ENCODE data around the gene RCVRN.
A peak's percentile ranks its signal among the peaks of the same experiment; 100 is the strongest.
"Not testable (repeated sequence)": the region's sequence is repeated elsewhere in the genome, so short reads cannot be mapped to it uniquely, and the experiment has no call there.

Gene RCVRN

DNA sequence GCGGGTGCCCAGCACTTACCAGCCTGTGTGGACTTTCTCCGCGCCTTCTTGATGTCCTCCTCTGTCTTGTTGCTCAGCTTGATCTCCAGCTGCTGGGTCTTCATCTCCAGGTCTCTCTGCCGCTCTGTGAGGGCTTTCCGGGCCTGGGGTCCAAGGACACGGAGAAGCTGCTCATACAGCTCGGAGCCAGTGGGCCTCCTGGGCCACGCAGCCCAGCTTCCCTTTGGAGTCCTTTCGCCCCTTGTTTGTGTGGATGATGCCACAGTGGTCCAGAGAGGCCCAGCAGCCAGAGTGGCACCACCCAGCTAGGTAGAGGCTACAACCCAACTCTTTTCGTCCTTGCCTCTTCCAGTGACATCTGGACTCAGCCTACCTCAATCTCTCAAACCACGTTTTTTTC, 20.4 kb upstream of the RCVRN start:
- peak overlapping the region; percentile 56; the same call in 1 of the 2 replicates for H3K4me2 ChIP-seq
- no peak for TF ChIP-seq Cebpa-rat (IDR thresholded peaks at IDR 0.05)
- peaks cover 49% of the 10 kb centered on the region for H3K36me3 ChIP-seq
- no peak overlapping the region for H3K4me3 ChIP-seq
- H3K4me1 ChIP-seq: peaks cover 11% of the 10 kb centered on the region
- H3K27me3 ChIP-seq: no peaks in the 10 kb centered on the region
- no peaks in the 10 kb centered on the region for H3K9me3 ChIP-seq
- H3K9ac ChIP-seq: no peak overlapping the region; the same call in 1 of the 2 replicates
- no peak overlapping the region for H3K27ac ChIP-seq
- H4K20me1 ChIP-seq: peaks cover 8% of the 10 kb centered on the region; the same call in 1 of the 2 replicates

DNA sequence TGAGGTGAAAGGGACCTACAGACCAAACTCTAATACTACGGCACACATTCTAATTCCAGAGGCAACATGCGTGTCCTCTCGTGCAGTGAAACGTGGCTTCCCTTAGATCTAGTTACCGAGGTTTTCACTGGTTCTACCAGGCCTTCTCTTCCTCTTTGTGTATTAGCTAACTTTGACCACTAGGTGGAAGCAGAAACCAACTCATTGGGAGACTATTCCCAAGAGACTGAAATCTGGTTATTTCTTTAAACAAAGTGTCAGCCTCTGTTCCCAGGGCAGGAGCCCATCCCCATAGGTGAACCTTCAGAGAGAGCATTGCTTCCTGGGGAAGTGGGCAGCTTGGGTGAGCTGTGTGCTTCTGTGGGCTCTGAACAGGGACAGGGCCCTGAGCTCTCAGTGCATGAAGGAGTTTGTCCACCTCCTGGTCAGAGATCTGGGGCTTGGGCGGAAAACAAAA, 19.7 kb upstream of the RCVRN start:
- Histone ChIP-seq H3K4me1 (peaks cover 11% of the 10 kb centered on the region), H3K9me3 (no peaks in the 10 kb centered on the region), H3K27me3 (no peaks in the 10 kb centered on the region), H3K27ac (no peak overlapping the region), H3K4me2 (peak overlapping the region; percentile 56), H3K4me3 (no peak overlapping the region), H3K36me3 (peaks cover 53% of the 10 kb centered on the region), H3K9ac (no peak overlapping the region), H4K20me1 (peaks cover 8% of the 10 kb centered on the region; the same call in 1 of the 2 replicates)
- TF ChIP-seq Cebpa-rat (IDR thresholded peaks at IDR 0.05): no peak

- H3K27ac ChIP-seq: no peak overlapping the region
- H3K36me3 ChIP-seq: peaks cover 78% of the 10 kb centered on the region
- H3K9ac ChIP-seq: no peak overlapping the region
- H4K20me1 ChIP-seq: peaks cover 8% of the 10 kb centered on the region; the same call in 1 of the 2 replicates
- no peak overlapping the region for H3K4me3 ChIP-seq
- peaks cover 11% of the 10 kb centered on the region for H3K4me1 ChIP-seq
- H3K4me2 ChIP-seq: no peak overlapping the region
- no peak for TF ChIP-seq Cebpa-rat (IDR thresholded peaks at IDR 0.05)
- no peaks in the 10 kb centered on the region for H3K27me3 ChIP-seq
- H3K9me3 ChIP-seq: no peaks in the 10 kb centered on the region
These were observed 17.2 kb upstream of the RCVRN start for GRCh38 chr17:9922012-9922848.

GRCh38 chr17:9921216-9921615, 16.1 kb upstream of the RCVRN start:
- Histone ChIP-seq H3K4me1 (peaks cover 11% of the 10 kb centered on the region), H3K36me3 (peaks cover 84% of the 10 kb centered on the region)
- not testable (repeated sequence) for H3K9me3 ChIP-seq, H3K4me3 ChIP-seq, H3K4me2 ChIP-seq, H3K27ac ChIP-seq, H4K20me1 ChIP-seq, H3K27me3 ChIP-seq, H3K9ac ChIP-seq

DNA sequence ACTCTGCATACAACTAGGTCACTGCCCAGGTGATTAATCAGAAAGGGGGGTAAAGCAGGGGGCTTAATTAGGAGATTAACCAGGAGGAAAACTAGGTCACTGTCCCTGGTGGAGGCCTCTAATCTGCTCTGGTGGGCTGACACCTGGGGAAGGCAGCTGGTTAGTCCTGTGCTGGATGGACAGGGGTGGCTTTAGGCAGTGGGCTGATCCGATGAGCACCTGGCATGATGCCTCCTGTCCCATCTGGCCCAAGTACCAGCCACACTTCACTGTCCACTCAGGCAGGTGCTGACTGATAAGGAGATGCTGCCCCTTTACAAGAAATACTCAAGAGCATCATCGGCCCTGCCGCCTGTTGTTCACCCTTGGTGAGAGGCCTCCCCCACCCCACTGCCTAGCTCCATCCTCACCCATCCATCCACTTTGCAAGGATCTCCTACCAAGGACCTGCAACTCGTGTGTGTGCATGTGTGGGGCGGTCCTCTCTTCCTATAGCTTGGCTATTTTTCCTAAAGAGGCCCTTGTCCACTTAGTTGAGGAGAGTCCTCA, 13.8 kb upstream of the RCVRN start:
- no peaks in the 10 kb centered on the region for H4K20me1 ChIP-seq
- H3K9ac ChIP-seq: no peak overlapping the region
- H3K4me2 ChIP-seq: no peak overlapping the region
- no peaks in the 10 kb centered on the region for H3K27me3 ChIP-seq
- H3K4me3 ChIP-seq: no peak overlapping the region
- H3K27ac ChIP-seq: no peak overlapping the region
- TF ChIP-seq Cebpa-rat (IDR thresholded peaks at IDR 0.05): no peak
- no peaks in the 10 kb centered on the region for H3K4me1 ChIP-seq
- no peaks in the 10 kb centered on the region for H3K9me3 ChIP-seq
- H3K36me3 ChIP-seq: peaks cover 89% of the 10 kb centered on the region

GRCh38 chr17:9918352-9918751, 13.3 kb upstream of the RCVRN start:
- no peak overlapping the region for H3K9ac ChIP-seq
- H3K9me3 ChIP-seq: no peaks in the 10 kb centered on the region
- no peak overlapping the region for H3K4me3 ChIP-seq
- no peaks in the 10 kb centered on the region for H3K4me1 ChIP-seq
- H3K4me2 ChIP-seq: no peak overlapping the region
- no peak overlapping the region for H3K27ac ChIP-seq
- no peak for TF ChIP-seq Cebpa-rat (IDR thresholded peaks at IDR 0.05)
- H4K20me1 ChIP-seq: no peaks in the 10 kb centered on the region
- H3K36me3 ChIP-seq: peaks cover 94% of the 10 kb centered on the region
- no peaks in the 10 kb centered on the region for H3K27me3 ChIP-seq

DNA sequence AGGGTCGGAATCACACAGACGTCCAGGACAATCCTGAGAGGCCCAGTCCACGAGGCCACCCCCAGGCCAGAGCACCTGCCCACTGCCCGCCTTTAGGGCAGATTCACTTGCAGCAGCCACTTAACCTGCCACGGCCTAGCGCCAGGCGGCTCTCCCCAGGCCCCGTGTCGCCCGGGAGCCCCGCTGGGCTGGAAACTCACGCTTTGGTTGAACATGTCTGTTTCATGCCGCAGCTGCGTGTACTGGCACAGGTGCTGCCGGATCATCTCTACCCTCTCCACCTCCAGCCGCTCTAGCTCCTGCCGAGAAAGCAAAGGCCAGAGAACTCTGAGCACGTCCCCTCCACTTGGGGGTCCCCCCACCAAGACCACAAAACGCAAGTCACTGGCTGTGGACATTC, 12.7 kb upstream of the RCVRN start:
- Histone ChIP-seq H3K9me3 (no peaks in the 10 kb centered on the region), H3K4me1 (peaks cover 3% of the 10 kb centered on the region), H3K27ac (no peak overlapping the region), H3K4me3 (no peak overlapping the region), H3K27me3 (no peaks in the 10 kb centered on the region), H4K20me1 (no peaks in the 10 kb centered on the region), H3K36me3 (peaks cover 95% of the 10 kb centered on the region), H3K4me2 (no peak overlapping the region), H3K9ac (no peak overlapping the region)
- no peak for TF ChIP-seq Cebpa-rat (IDR thresholded peaks at IDR 0.05)

DNA sequence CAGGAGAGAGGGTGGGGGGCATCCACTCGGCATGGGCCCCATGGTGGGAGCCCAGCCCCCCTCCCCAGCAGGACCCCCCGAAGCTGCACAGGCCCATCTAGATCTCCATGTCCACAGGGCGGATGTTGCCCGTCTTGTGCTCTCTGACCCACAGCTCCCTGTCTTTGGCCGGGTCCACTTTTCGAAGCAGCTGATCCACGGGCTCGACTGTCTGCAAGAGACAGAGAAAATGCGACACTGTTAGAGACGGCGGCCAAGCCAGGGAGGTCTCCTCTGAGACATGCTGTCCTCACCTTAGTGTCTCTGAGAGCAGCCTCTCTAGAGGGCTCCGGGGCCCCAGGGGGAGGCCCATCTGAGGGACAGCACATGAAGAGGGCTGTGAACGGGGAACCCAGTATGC, 12.1 kb upstream of the RCVRN start:
- Histone ChIP-seq H4K20me1 (no peaks in the 10 kb centered on the region), H3K9me3 (no peaks in the 10 kb centered on the region), H3K4me3 (no peak overlapping the region), H3K4me1 (peaks cover 10% of the 10 kb centered on the region), H3K27ac (no peak overlapping the region), H3K4me2 (no peak overlapping the region), H3K27me3 (no peaks in the 10 kb centered on the region), H3K9ac (no peak overlapping the region), H3K36me3 (peaks cover 89% of the 10 kb centered on the region)
- no peak for TF ChIP-seq Cebpa-rat (IDR thresholded peaks at IDR 0.05)

DNA sequence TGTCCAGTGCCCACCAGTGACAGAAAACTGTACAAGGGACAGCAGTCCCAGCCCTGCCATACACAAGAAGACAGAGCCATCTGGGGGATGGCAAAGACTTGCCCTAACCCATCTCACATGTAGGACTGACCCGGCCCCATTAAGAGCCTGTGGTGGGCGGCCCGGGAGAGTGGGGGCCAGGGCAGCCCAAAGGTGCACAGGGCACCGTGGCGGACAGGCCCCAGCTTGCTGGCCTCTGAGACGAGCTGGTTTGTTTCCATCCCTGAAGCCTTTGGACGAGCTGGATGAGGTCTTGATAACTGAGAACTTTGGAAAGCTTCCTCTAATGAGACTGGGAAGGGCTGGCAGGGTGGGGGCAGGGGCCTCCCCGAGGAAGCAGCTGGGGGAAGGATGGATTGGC, 11.0 kb upstream of the RCVRN start:
- Histone ChIP-seq H3K27me3 (no peaks in the 10 kb centered on the region), H4K20me1 (no peaks in the 10 kb centered on the region), H3K9me3 (no peaks in the 10 kb centered on the region), H3K4me2 (no peak overlapping the region), H3K4me3 (no peak overlapping the region), H3K4me1 (peaks cover 20% of the 10 kb centered on the region), H3K9ac (no peak overlapping the region), H3K27ac (no peak overlapping the region), H3K36me3 (peaks cover 80% of the 10 kb centered on the region)
- TF ChIP-seq Cebpa-rat (IDR thresholded peaks at IDR 0.05): no peak

GRCh38 chr17:9913476-9913875, 8.4 kb upstream of the RCVRN start:
- Histone ChIP-seq H3K9ac (no peak overlapping the region), H3K4me1 (peaks cover 46% of the 10 kb centered on the region), H4K20me1 (no peaks in the 10 kb centered on the region), H3K36me3 (peaks cover 54% of the 10 kb centered on the region), H3K27ac (no peak overlapping the region), H3K4me3 (no peak overlapping the region), H3K27me3 (no peaks in the 10 kb centered on the region), H3K4me2 (no peak overlapping the region), H3K9me3 (no peaks in the 10 kb centered on the region)
- no peak for TF ChIP-seq Cebpa-rat (IDR thresholded peaks at IDR 0.05)
